Panc1 (cell line): ENCODE results near the gene SLC7A6. TPM values are rescaled to one million over a fixed set of nuclear protein-coding genes. Genes with fewer than 3 reads are reported as not detected.
A peak's percentile ranks its signal among the peaks of the same experiment; 100 is the strongest.
"Not testable (repeated sequence)": the region's sequence is repeated elsewhere in the genome, so short reads cannot be mapped to it uniquely, and the experiment has no call there.

ENCODE experiments used
- ATAC-seq: fragments of 200-7000 bp; cut with Tn5 transposase; 2 replicates; pipeline ENCODE4 v1.9.1; 2020; ENCODE audit warnings: mild to moderate bottlenecking, moderate library complexity
- BruUV-seq: library from RNA; stranded (reverse); fragments of 400-500 nt; replicated peaks from 2 replicates; lab custom pipeline; 2021; lab: Mats Ljungman, UMichigan
- CTCF ChIA-PET: fragments of 300-600 bp; sonication (Branson Sonifier 250); formaldehyde crosslinking; loops from one replicate; lab custom pipeline; 2022; ENCODE audit warnings: antibody characterized with exemption; lab: Charles Lee
- POLR2A ChIA-PET: fragments of 300-600 bp; sonication (Branson Sonifier 250); formaldehyde crosslinking; loops from one replicate; lab custom pipeline; 2022; ENCODE audit warnings: antibody characterized with exemption; lab: Charles Lee
- DNase-seq: peaks from one replicate; pipeline ENCODE4 v3.0.0-alpha.2; 2010; ENCODE audit warnings: low read depth, low spot score
- H3K27ac ChIP-seq: 2 replicates; pipeline ENCODE4 v1.5.1; 2011; ENCODE audit warnings: mild to moderate bottlenecking, low read length, inconsistent platforms
- H3K27me3 ChIP-seq: fragments of 200-500 bp; sonication (Bioruptor generic); 2 replicates; pipeline ENCODE4 v1.6.0; 2014; ENCODE audit warnings: low read length, inconsistent platforms; ENCODE audit not compliant: control insufficient read depth, insufficient read depth
- H3K36me3 ChIP-seq: fragments of 200-500 bp; sonication (Bioruptor generic); 2 replicates; pipeline ENCODE4 v1.5.1; 2014; ENCODE audit warnings: inconsistent platforms, mild to moderate bottlenecking, low read length, moderate library complexity; ENCODE audit not compliant: control insufficient read depth, insufficient read depth
- H3K4me1 ChIP-seq: 2 replicates; pipeline ENCODE4 v1.5.1; 2011; ENCODE audit warnings: inconsistent platforms, mild to moderate bottlenecking, low read length, moderate library complexity; ENCODE audit not compliant: control insufficient read depth, insufficient read depth
- H3K4me3 ChIP-seq, 2 experiments: 2 replicates each; pipeline ENCODE4 v1.5.1; 2011 to 2012; ENCODE audit warnings: low read depth in 2 of 2, low read length in 2 of 2, mild to moderate bottlenecking in 2 of 2, inconsistent platforms in 1 of 2, moderate library complexity in 1 of 2
- H3K9me3 ChIP-seq: fragments of 200-500 bp; sonication (Bioruptor generic); 2 replicates; pipeline ENCODE4 v1.5.1; 2014; ENCODE audit warnings: low read depth, mild to moderate bottlenecking, inconsistent platforms, low read length, moderate library complexity; ENCODE audit not compliant: control insufficient read depth, insufficient read depth
- CTCF ChIP-seq: fragments of 450-650 bp; IDR thresholded peaks from 2 replicates; pipeline ENCODE4 v1.5.1; 2017; ENCODE audit warnings: mild to moderate bottlenecking
- POLR2AphosphoS5 ChIP-seq: IDR thresholded peaks from 2 replicates; pipeline ENCODE4 v1.6.1; 2012; ENCODE audit warnings: mild to moderate bottlenecking, low read depth, low read length, moderate library complexity
- REST ChIP-seq, 2 experiments: IDR thresholded peaks; 2 replicates each; pipeline ENCODE4 v1.6.1; 2011 to 2012; ENCODE audit warnings: low read depth in 2 of 2, control low read depth in 1 of 2, low read length in 1 of 2, mild to moderate bottlenecking in 1 of 2, moderate library complexity in 1 of 2; ENCODE audit not compliant: insufficient read depth in 1 of 2
- SIN3A ChIP-seq: IDR thresholded peaks from 2 replicates; pipeline ENCODE4 v1.6.1; 2012; ENCODE audit warnings: low read depth, mild to moderate bottlenecking, low read length, moderate library complexity, borderline replicate concordance; ENCODE audit not compliant: insufficient read depth
- TCF7L2 ChIP-seq: IDR thresholded peaks from 2 replicates; pipeline ENCODE4 v1.6.1; 2011; ENCODE audit warnings: mild to moderate bottlenecking, low read depth, low read length, inconsistent platforms
- in situ Hi-C: cut with HindIII; loops from 2 replicates; pipeline ENCODE4 v1.10.0; 2016; ENCODE audit warnings: low sequenced_read_pairs, low pct_unique_long_range_greater_than_20kb
- intact Hi-C: fragments of 100-400 bp; cut with micrococcal nuclease; formaldehyde crosslinking; loops from one replicate; pipeline ENCODE4 v1.10.0; 2022; ENCODE audit not compliant: unreplicated experiment
- total RNA-seq: library from RNA; stranded (reverse); gene quantifications from one replicate; pipeline ENCODE4 v1.2.1, GENCODE V29; 2021; ENCODE audit not compliant: unreplicated experiment

The SLC7A6 gene
- total RNA-seq, 1 experiment from 2014 or later = 58.9 TPM

GRCh38 chr16:68287276-68288251, 23.2 kb downstream of the SLC7A6 start:
- no peak overlapping the region for H3K27ac ChIP-seq
- H3K27me3 ChIP-seq = no peaks in the 10 kb centered on the region
- TF ChIP-seq SIN3A (no peak), CTCF (no peak), TCF7L2 (no peak), REST (IDR thresholded peaks at IDR 0.05; ENCODE audit: insufficient read depth in 1 of 2, low read depth in 2 of 2, low read length in 1 of 2) (no peak), POLR2AphosphoS5 (no peak)
- no TSS peak for BruUV-seq
- CTCF ChIA-PET = no interaction called here
- intact Hi-C loops (no loop called here), in situ Hi-C loops (no loop called here)
- no peaks in the 10 kb centered on the region for H3K4me1 ChIP-seq
- no peak overlapping the region for H3K4me3 ChIP-seq
- DNase-seq (no peak), ATAC-seq (peak; percentile 66; the same call in 1 of the 2 replicates)
- POLR2A ChIA-PET = no interaction called here
- H3K9me3 ChIP-seq = no peaks in the 10 kb centered on the region
- H3K36me3 ChIP-seq = no peaks in the 10 kb centered on the region; the same call in 1 of the 2 replicates

GRCh38 chr16:68288252-68288650, 23.9 kb downstream of the SLC7A6 start:
- H3K4me3 ChIP-seq = no peak overlapping the region
- in situ Hi-C loops = no loop called here
- TF ChIP-seq SIN3A (no peak), TCF7L2 (no peak), CTCF (no peak), REST (IDR thresholded peaks at IDR 0.05; ENCODE audit: insufficient read depth in 1 of 2, low read depth in 2 of 2, low read length in 1 of 2) (no peak), POLR2AphosphoS5 (no peak)
- ChIA-PET POLR2A (no interaction called here), CTCF (interaction anchor here (0.6 kb wide), 1 partner anchor 39 kb away, joined by 4 read pairs; no protein-coding TSS in a partner anchor)
- no peaks in the 10 kb centered on the region for H3K27me3 ChIP-seq
- H3K36me3 ChIP-seq = no peaks in the 10 kb centered on the region; the same call in 1 of the 2 replicates
- H3K27ac ChIP-seq = no peak overlapping the region
- no TSS peak for BruUV-seq
- DNase-seq = no peak
- ATAC-seq = no peak
- no peaks in the 10 kb centered on the region for H3K9me3 ChIP-seq
- intact Hi-C loops = no loop called here
- no peaks in the 10 kb centered on the region for H3K4me1 ChIP-seq

GRCh38 chr16:68288796-68289195, 24.5 kb downstream of the SLC7A6 start:
- H3K4me1 ChIP-seq, POLR2A ChIA-PET, H3K27me3 ChIP-seq, DNase-seq, H3K4me3 ChIP-seq, BruUV-seq, H3K36me3 ChIP-seq, in situ Hi-C loops, H3K9me3 ChIP-seq, ATAC-seq, H3K27ac ChIP-seq, intact Hi-C loops: not testable (repeated sequence)
- CTCF ChIA-PET = interaction anchor here (0.6 kb wide), 1 partner anchor 39 kb away, joined by 4 read pairs; no protein-coding TSS in a partner anchor
